Stimulated activated CD8-positive, alpha-beta memory T cell treated with anti-CD3 and anti-CD28 coated beads, Interleukin-12 subunit alpha, Interleukin-12 subunit beta, amount 100 ng/mL, for 24 hours (primary cell): ENCODE results near the gene LTK.
A peak's percentile ranks its signal among the peaks of the same experiment; 100 is the strongest.

Experiments
- DNase-seq: peaks from one replicate; pipeline ENCODE4 v3.0.0-alpha.2; 2020; ENCODE audit errors: extremely low read depth

LTK gene

GRCh38 chr15:41498657-41499056 lies 15.0 kb downstream of the LTK start:
- DNase-seq, result no peak

GRCh38 chr15:41495736-41496599 lies 17.7 kb downstream of the LTK start:
- DNase-seq, result no peak

GRCh38 chr15:41494922-41495735 lies 18.5 kb downstream of the LTK start:
- DNase-seq, result no peak

GRCh38 chr15:41494190-41494921 lies 19.3 kb downstream of the LTK start:
- no peak for DNase-seq

GRCh38 chr15:41493902-41494189 lies 19.8 kb downstream of the LTK start:
- no peak for DNase-seq

- peak; percentile 76 for DNase-seq
These were observed 20.3 kb downstream of the LTK start, which contains the start of gene ITPKA for GRCh38 chr15:41493205-41493901. TSS of gene ITPKA (plus strand) at chr15:41493874. CDS start at chr15:41493928, 54 bp downstream.

GRCh38 chr15:41492597-41493204 lies 20.9 kb downstream of the LTK start:
- no peak for DNase-seq

- no peak for DNase-seq
These were observed 21.7 kb downstream of the LTK start for GRCh38 chr15:41491889-41492288.

GRCh38 chr15:41490355-41490754 lies 23.3 kb downstream of the LTK start:
- no peak for DNase-seq

- no peak for DNase-seq
These were observed 24.0 kb downstream of the LTK start for GRCh38 chr15:41489641-41490040.

GRCh38 chr15:41487802-41488201 lies 25.8 kb downstream of the LTK start:
- no peak for DNase-seq

GRCh38 chr15:41487381-41487780 lies 26.2 kb downstream of the LTK start:
- no peak for DNase-seq

- no peak for DNase-seq
These were observed 27.3 kb downstream of the LTK start for GRCh38 chr15:41486286-41486685.

- no peak for DNase-seq
These were observed 28.5 kb downstream of the LTK start for GRCh38 chr15:41484937-41485625.

GRCh38 chr15:41483519-41483918 lies 30.1 kb downstream of the LTK start:
- DNase-seq, result no peak

- no peak for DNase-seq
These were observed 30.5 kb downstream of the LTK start for GRCh38 chr15:41483115-41483514.

GRCh38 chr15:41482110-41482877 lies 31.3 kb downstream of the LTK start:
- DNase-seq, result no peak

GRCh38 chr15:41480396-41481140 lies 33.1 kb downstream of the LTK start:
- DNase-seq, result no peak

- no peak for DNase-seq
These were observed 37.1 kb downstream of the LTK start for GRCh38 chr15:41476416-41477048.
